KMS-11 (cell line): ENCODE measurements around the gene MYO16.

ENCODE experiments used
- H2AFZ ChIP-seq: fragments of 200-600 bp; sonication (generic); 2 replicates; pipeline ENCODE4 v1.6.1; 2016; ENCODE audit warnings: antibody characterized with exemption, mixed run types, low read depth
- H3K27ac ChIP-seq: fragments of 200-600 bp; sonication (generic); 2 replicates; pipeline ENCODE4 v1.6.1; 2016; ENCODE audit warnings: mild to moderate bottlenecking, mixed run types
- H3K27me3 ChIP-seq: fragments of 200-600 bp; sonication (generic); 2 replicates; pipeline ENCODE4 v1.6.1; 2017; ENCODE audit warnings: mild to moderate bottlenecking, low read depth, mixed run types, moderate library complexity; ENCODE audit not compliant: insufficient read depth
- H3K36me3 ChIP-seq: fragments of 200-600 bp; sonication (generic); 2 replicates; pipeline ENCODE4 v1.6.1; 2017; ENCODE audit warnings: mild to moderate bottlenecking, mixed run types; ENCODE audit not compliant: insufficient read depth
- H3K4me1 ChIP-seq: fragments of 200-600 bp; sonication (generic); 2 replicates; pipeline ENCODE4 v1.6.1; 2016; ENCODE audit warnings: mild to moderate bottlenecking, low read depth, mixed run types; ENCODE audit not compliant: poor library complexity, severe bottlenecking
- H3K4me2 ChIP-seq: fragments of 200-600 bp; sonication (generic); 2 replicates; pipeline ENCODE4 v1.7.0; 2016; ENCODE audit warnings: mild to moderate bottlenecking, mixed run types
- H3K4me3 ChIP-seq: fragments of 200-600 bp; sonication (generic); IDR thresholded peaks from 2 replicates; pipeline ENCODE4 v1.6.1; 2017; ENCODE audit warnings: low read depth, low read length, mixed read lengths; ENCODE audit not compliant: insufficient read depth
- H3K79me2 ChIP-seq: fragments of 200-600 bp; sonication (generic); 2 replicates; pipeline ENCODE4 v1.6.1; 2016; ENCODE audit warnings: low read depth, mixed run types; ENCODE audit not compliant: insufficient read depth
- H3K9ac ChIP-seq: fragments of 200-600 bp; sonication (generic); 2 replicates; pipeline ENCODE4 v1.6.1; 2016; ENCODE audit warnings: mild to moderate bottlenecking, mixed run types
- H4K20me1 ChIP-seq: fragments of 200-600 bp; sonication (generic); 2 replicates; pipeline ENCODE4 v1.6.1; 2016; ENCODE audit warnings: mild to moderate bottlenecking, mixed run types; ENCODE audit not compliant: insufficient read depth
- TF ChIP-seq, protein P1 (sequence below): fragments of 200-600 bp; sonication (generic); conservative IDR thresholded peaks from 2 replicates; pipeline ENCODE4 v1.6.1; 2017; ENCODE audit warnings: low read depth, mild to moderate bottlenecking, antibody characterized with exemption, low read length, moderate library complexity, mixed read lengths

MYO16 gene

DNA sequence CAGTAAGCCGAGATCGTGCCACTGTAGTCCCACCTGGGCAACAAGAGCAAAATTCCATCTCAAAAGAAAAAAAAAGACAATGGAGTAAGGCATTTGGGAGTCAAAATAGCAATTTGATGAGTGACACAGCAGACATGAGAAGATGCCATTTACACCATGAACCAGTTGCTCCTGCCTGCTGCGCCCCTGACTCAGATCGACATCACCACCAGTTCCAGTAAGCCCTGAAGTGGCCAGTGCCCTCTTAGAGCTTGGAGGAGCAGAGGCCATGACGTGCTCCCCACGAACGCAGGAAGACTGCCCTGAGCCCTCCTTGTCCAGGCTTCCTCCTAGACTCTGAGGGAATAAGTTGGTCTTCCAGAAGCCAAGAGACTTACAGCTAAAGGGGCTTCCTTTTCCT, 339.2 kb downstream of the MYO16 start:
- TF ChIP-seq, protein P1, sequence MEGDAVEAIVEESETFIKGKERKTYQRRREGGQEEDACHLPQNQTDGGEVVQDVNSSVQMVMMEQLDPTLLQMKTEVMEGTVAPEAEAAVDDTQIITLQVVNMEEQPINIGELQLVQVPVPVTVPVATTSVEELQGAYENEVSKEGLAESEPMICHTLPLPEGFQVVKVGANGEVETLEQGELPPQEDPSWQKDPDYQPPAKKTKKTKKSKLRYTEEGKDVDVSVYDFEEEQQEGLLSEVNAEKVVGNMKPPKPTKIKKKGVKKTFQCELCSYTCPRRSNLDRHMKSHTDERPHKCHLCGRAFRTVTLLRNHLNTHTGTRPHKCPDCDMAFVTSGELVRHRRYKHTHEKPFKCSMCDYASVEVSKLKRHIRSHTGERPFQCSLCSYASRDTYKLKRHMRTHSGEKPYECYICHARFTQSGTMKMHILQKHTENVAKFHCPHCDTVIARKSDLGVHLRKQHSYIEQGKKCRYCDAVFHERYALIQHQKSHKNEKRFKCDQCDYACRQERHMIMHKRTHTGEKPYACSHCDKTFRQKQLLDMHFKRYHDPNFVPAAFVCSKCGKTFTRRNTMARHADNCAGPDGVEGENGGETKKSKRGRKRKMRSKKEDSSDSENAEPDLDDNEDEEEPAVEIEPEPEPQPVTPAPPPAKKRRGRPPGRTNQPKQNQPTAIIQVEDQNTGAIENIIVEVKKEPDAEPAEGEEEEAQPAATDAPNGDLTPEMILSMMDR, result no peak
- Histone ChIP-seq H3K9ac (no peak overlapping the region), H3K4me1 (no peaks in the 10 kb centered on the region), H2AFZ (no peak overlapping the region), H3K79me2 (no peaks in the 10 kb centered on the region), H3K27me3 (no peaks in the 10 kb centered on the region), H3K4me3 (no peak overlapping the region), H3K4me2 (no peak overlapping the region), H3K27ac (no peak overlapping the region), H3K36me3 (no peaks in the 10 kb centered on the region), H4K20me1 (no peaks in the 10 kb centered on the region)

DNA sequence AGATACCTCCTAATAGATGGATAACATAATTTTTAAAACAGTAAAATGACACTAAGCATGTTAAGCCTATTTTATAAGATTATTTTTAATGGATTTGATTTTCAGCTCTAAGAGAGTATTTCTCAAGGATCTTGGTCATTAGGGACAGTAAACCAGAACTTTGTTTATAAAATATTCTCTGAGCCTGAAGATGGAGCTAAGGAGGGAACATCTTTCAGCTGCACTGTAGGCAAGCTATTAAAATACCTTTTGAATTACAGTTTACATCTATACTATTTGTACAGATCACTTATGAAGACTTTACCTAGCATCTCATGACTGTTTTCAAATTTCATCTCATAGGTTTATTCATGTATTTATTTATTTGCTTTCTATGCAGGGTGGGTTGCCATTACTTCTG, 345.3 kb downstream of the MYO16 start:
- TF ChIP-seq, protein P1, result no peak
- no peaks in the 10 kb centered on the region for H3K79me2 ChIP-seq
- no peak overlapping the region for H3K27ac ChIP-seq
- H3K4me2 ChIP-seq, result no peak overlapping the region
- H2AFZ ChIP-seq, result no peak overlapping the region
- no peak overlapping the region for H3K4me3 ChIP-seq
- H3K36me3 ChIP-seq, result no peaks in the 10 kb centered on the region
- H4K20me1 ChIP-seq, result no peaks in the 10 kb centered on the region
- no peaks in the 10 kb centered on the region for H3K4me1 ChIP-seq
- no peaks in the 10 kb centered on the region for H3K27me3 ChIP-seq
- no peak overlapping the region for H3K9ac ChIP-seq

DNA sequence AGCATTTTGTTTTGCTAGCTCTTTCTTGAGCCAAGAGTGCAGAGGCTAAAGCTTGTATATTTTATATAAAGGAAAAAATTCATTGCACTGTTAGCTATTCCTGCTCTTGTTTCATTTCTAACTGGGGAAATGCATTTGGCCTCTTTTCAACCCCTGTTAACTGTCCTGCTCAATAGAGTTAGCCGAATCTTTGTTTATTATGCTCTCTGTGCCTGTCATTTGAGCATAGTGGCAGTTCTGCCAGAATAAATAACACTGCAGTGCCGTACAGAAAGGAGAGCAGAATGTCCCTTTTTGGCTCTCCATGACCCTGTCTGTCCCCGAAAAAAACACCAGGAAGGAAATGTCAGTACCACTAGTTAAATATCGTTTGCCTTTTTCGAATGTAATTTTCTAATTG, 350.8 kb downstream of the MYO16 start:
- no peaks in the 10 kb centered on the region for H4K20me1 ChIP-seq
- H3K9ac ChIP-seq, result no peak overlapping the region
- no peaks in the 10 kb centered on the region for H3K27me3 ChIP-seq
- no peak overlapping the region for H3K4me3 ChIP-seq
- no peak overlapping the region for H2AFZ ChIP-seq
- no peak overlapping the region for H3K4me2 ChIP-seq
- TF ChIP-seq, protein P1, result no peak
- H3K27ac ChIP-seq, result no peak overlapping the region
- no peaks in the 10 kb centered on the region for H3K4me1 ChIP-seq
- no peaks in the 10 kb centered on the region for H3K79me2 ChIP-seq
- H3K36me3 ChIP-seq, result no peaks in the 10 kb centered on the region

DNA sequence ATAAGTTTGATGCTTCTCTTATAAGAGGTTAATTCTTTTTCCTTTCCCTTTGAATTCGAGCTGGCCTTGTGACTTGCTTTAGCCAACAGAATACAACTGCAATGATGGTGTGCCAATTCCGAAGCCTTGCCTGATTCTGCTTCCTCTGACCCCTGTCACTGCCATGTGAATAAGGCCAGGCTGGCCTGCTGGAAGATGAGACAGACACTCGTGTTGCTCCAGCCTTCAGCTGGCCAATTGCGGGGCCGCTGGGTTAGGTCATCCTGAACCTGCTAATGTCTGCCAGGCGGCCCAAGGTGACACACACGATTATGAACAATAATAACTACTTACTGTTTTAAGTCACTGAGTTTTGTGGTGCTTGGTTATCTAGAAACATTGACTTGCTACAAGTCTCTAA, 352.0 kb downstream of the MYO16 start:
- TF ChIP-seq, protein P1, result no peak
- Histone ChIP-seq H3K27me3 (no peaks in the 10 kb centered on the region), H4K20me1 (no peaks in the 10 kb centered on the region), H3K36me3 (no peaks in the 10 kb centered on the region), H2AFZ (no peak overlapping the region), H3K79me2 (no peaks in the 10 kb centered on the region), H3K4me1 (no peaks in the 10 kb centered on the region), H3K4me3 (no peak overlapping the region), H3K4me2 (no peak overlapping the region), H3K9ac (no peak overlapping the region), H3K27ac (no peak overlapping the region)

DNA sequence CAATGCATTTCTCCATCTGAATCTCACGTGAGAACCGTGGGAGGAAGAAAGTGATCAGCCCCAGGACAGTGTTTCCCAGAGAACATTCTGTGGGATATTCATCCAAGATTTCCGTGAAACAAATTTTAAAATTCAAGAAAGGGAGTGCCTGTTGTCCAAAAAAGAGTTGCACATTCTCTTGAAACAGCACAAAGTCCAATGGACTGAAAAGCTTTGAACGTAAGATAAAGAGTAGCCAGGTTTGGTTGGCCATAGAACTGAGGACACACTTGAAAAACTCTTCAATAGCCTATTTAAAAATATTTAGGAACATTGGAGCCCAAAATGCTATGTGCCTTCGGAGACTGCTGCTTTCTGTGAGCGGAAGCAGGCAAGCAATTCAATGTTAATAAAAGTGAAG, 353.9 kb downstream of the MYO16 start:
- H3K4me3 ChIP-seq, result no peak overlapping the region
- TF ChIP-seq, protein P1, result no peak
- H3K4me2 ChIP-seq, result no peak overlapping the region
- H3K27ac ChIP-seq, result no peak overlapping the region
- no peak overlapping the region for H2AFZ ChIP-seq
- no peaks in the 10 kb centered on the region for H3K27me3 ChIP-seq
- no peak overlapping the region for H3K9ac ChIP-seq
- no peaks in the 10 kb centered on the region for H3K36me3 ChIP-seq
- no peaks in the 10 kb centered on the region for H3K4me1 ChIP-seq
- H4K20me1 ChIP-seq, result no peaks in the 10 kb centered on the region
- H3K79me2 ChIP-seq, result no peaks in the 10 kb centered on the region
